ENCODE data around the gene PRDM16. TPM values are rescaled to one million over a fixed set of nuclear protein-coding genes. Genes with fewer than 3 reads are reported as not detected.

The PRDM16 gene
- total and polyA plus RNA-seq, 2 of the 13 experiments (the other 11 are each of a cell fraction or from before 2014, with no cell fraction given), result 0.15 to 0.81 TPM

GRCh38 chr1:3122311-3122710 is 53.3 kb downstream of the PRDM16 start (continued):
- TF ChIP-seq PTBP1 (IDR thresholded peaks at IDR 0.05; ENCODE audit: low read depth, low read length, poor library complexity, severe bottlenecking) (no peak), PLRG1 (conservative IDR thresholded peaks at IDR 0.05) (no peak), PAF1 (CRISPR knock-in tag; IDR thresholded peaks at IDR 0.05) (no peak), ZNF609 (CRISPR knock-in tag; IDR thresholded peaks at IDR 0.05; ENCODE audit: borderline replicate concordance) (no peak), HNRNPUL1 (IDR thresholded peaks at IDR 0.05; ENCODE audit: low read depth, low read length) (no peak), ZNF407 (CRISPR knock-in tag; IDR thresholded peaks at IDR 0.05; ENCODE audit: not compliant biosample characterization) (no peak)
